RPMI7951 (cell line): ENCODE data around the gene PSME2. TPM values are rescaled to one million over a fixed set of nuclear protein-coding genes. Genes with fewer than 3 reads are reported as not detected.

Experiments used
- DNase-seq: peaks from one replicate; pipeline ENCODE4 v3.0.0-alpha.2; 2012; ENCODE audit warnings: low read depth
- total RNA-seq: library from RNA; depleted of rRNA; stranded (reverse); fragments of >200 nt; shearing (Covaris generic); gene quantifications from 2 replicates; pipeline ENCODE4 v1.2.3, GENCODE V29; 2014

PSME2 gene
- total RNA-seq, 1 experiment from 2014 or later, result 262 TPM

GRCh38 chr14:24155100-24155499 lies 8.7 kb upstream of the PSME2 start:
- DNase-seq, result no peak

- no peak for DNase-seq
Observed at GRCh38 chr14:24151404-24152080, 5.1 kb upstream of the PSME2 start.

- no peak for DNase-seq
Observed at GRCh38 chr14:24150993-24151392, 4.6 kb upstream of the PSME2 start.

- DNase-seq, result no peak
Observed at GRCh38 chr14:24150567-24150966, 4.2 kb upstream of the PSME2 start.

GRCh38 chr14:24150061-24150460 lies 3.7 kb upstream of the PSME2 start:
- DNase-seq, result no peak

GRCh38 chr14:24149302-24149969 lies 3.0 kb upstream of the PSME2 start:
- DNase-seq, result no peak

GRCh38 chr14:24147761-24148428 lies 1.5 kb upstream of the PSME2 start:
- no peak for DNase-seq

GRCh38 chr14:24146978-24147760 lies 759 bp upstream of the PSME2 start, which contains the start of gene RNF31:
TSS of gene RNF31 (plus strand) at chr14:24147498. CDS start at chr14:24147699, 201 bp downstream.
- DNase-seq, result peak; percentile 98

- no peak for DNase-seq
Observed at GRCh38 chr14:24145690-24146452, 539 bp downstream of the PSME2 start.

- DNase-seq, result no peak
Observed at GRCh38 chr14:24145219-24145618, 1.2 kb downstream of the PSME2 start.

- DNase-seq, result no peak
Observed at GRCh38 chr14:24144451-24144850, 2.0 kb downstream of the PSME2 start.

GRCh38 chr14:24143511-24143910 lies 2.9 kb downstream of the PSME2 start:
- peak; percentile 19 for DNase-seq

- DNase-seq, result peak; percentile 99
Observed at GRCh38 chr14:24141097-24141880, 5.1 kb downstream of the PSME2 start, which contains the start of gene EMC9. TSS of gene EMC9 (minus strand) at chr14:24141591. CDS start at chr14:24141304, 287 bp downstream.

- no peak for DNase-seq
Observed at GRCh38 chr14:24139272-24139934, 7.0 kb downstream of the PSME2 start.

GRCh38 chr14:24138396-24139271 lies 7.8 kb downstream of the PSME2 start:
- no peak for DNase-seq

- no peak for DNase-seq
Observed at GRCh38 chr14:24137529-24138395, 8.6 kb downstream of the PSME2 start.

GRCh38 chr14:24136684-24137528 lies 9.5 kb downstream of the PSME2 start:
- no peak for DNase-seq
